GM12878 (cell line): ENCODE measurements around the gene CFAP299. TPM values are rescaled to one million over a fixed set of nuclear protein-coding genes. Genes with fewer than 3 reads are reported as not detected.

Experiments used
- ATAC-seq: fragments of 200-7000 bp; cut with Tn5 transposase; 3 replicates; pipeline ENCODE4 v1.9.1; 2020; ENCODE audit warnings: mild to moderate bottlenecking, moderate library complexity
- BruUV-seq: library from RNA; stranded (reverse); fragments of 400-500 nt; replicated peaks from 2 replicates; lab custom pipeline; 2021; lab: Mats Ljungman, UMichigan
- CTCF ChIA-PET: fragments of 300-600 bp; sonication (Branson Sonifier 250); formaldehyde crosslinking; extraction: SDS; loops from one replicate; lab custom pipeline; 2021; ENCODE audit warnings: inconsistent platforms; lab: Yijun Ruan, JAX
- POLR2A ChIA-PET: fragments of 350-600 bp; formaldehyde crosslinking; extraction: SDS; loops from one replicate; lab custom pipeline; 2021; ENCODE audit warnings: inconsistent platforms; lab: Charles Lee
- RAD21 ChIA-PET: fragments of 300-600 bp; sonication (Branson Sonifier 250); formaldehyde crosslinking; loops from one replicate; lab custom pipeline; 2023; ENCODE audit warnings: antibody characterized with exemption; ENCODE audit not compliant: unreplicated experiment; lab: Charles Lee
- SMC1A ChIA-PET: fragments of 300-600 bp; sonication (Branson Sonifier 250); formaldehyde crosslinking; loops from one replicate; lab custom pipeline; 2023; ENCODE audit not compliant: unreplicated experiment, uncharacterized antibody; lab: Charles Lee
- DNase-seq: peaks from one replicate; pipeline ENCODE4 v3.0.0-alpha.2; 2011; ENCODE audit warnings: low read depth, low spot score
- FAIRE-seq: peaks from 3 replicates; lab custom pipeline; 2011; peaks lifted over from hg19 to GRCh38; lab: Jason Lieb, UNC
- H2AFZ ChIP-seq: 2 replicates; pipeline ENCODE4 v1.6.0; 2011; ENCODE audit warnings: low read depth, low read length, control low read depth; ENCODE audit not compliant: control insufficient read depth
- H3K27ac ChIP-seq: 2 replicates; pipeline ENCODE4 v1.5.1; 2011; ENCODE audit warnings: control low read depth; ENCODE audit not compliant: control insufficient read depth, insufficient read depth
- H3K27me3 ChIP-seq, 2 experiments: replicated peaks in 1 of 2; 2 replicates each; pipeline versions ENCODE4 v1.6.0 to v1.6.1; 2011; ENCODE audit warnings: low read length in 1 of 2; ENCODE audit not compliant: control insufficient read depth in 2 of 2, insufficient read depth in 2 of 2
- H3K36me3 ChIP-seq, 2 experiments: 2 replicates each; pipeline ENCODE4 v1.5.1; 2011; ENCODE audit warnings: low read length in 1 of 2; ENCODE audit not compliant: control insufficient read depth in 2 of 2, insufficient read depth in 2 of 2
- H3K4me1 ChIP-seq: 2 replicates; pipeline ENCODE4 v1.6.1; 2011; ENCODE audit warnings: mild to moderate bottlenecking, low read length, moderate library complexity, mixed read lengths; ENCODE audit not compliant: control insufficient read depth, insufficient read depth
- H3K4me2 ChIP-seq: 2 replicates; pipeline ENCODE4 v1.6.0; 2011; ENCODE audit warnings: control low read depth; ENCODE audit not compliant: control insufficient read depth, insufficient read depth
- H3K4me3 ChIP-seq: fragments of 200-600 bp; sonication (generic); 2 replicates; pipeline ENCODE4 v1.5.1; 2016
- H3K79me2 ChIP-seq: 2 replicates; pipeline ENCODE4 v1.6.0; 2011; ENCODE audit warnings: low read length; ENCODE audit not compliant: control insufficient read depth, insufficient read depth
- H3K9ac ChIP-seq: 2 replicates; pipeline ENCODE4 v1.8.0; 2011; ENCODE audit warnings: low read length, control low read depth, mixed read lengths; ENCODE audit not compliant: control insufficient read depth, insufficient read depth
- H3K9me3 ChIP-seq: replicated peaks from 3 replicates; pipeline ENCODE4 v1.5.1; 2011; ENCODE audit warnings: mild to moderate bottlenecking, low read length; ENCODE audit not compliant: control insufficient read depth, insufficient read depth
- H4K20me1 ChIP-seq: 2 replicates; pipeline ENCODE4 v1.6.0; 2011; ENCODE audit not compliant: control insufficient read depth, insufficient read depth
- BMI1 ChIP-seq: fragments of 450-650 bp; IDR thresholded peaks from 2 replicates; pipeline ENCODE4 v1.6.1; 2016; ENCODE audit warnings: mild to moderate bottlenecking, moderate library complexity, borderline replicate concordance
- EED ChIP-seq: sonication (generic); IDR thresholded peaks from 2 replicates; pipeline ENCODE4 v1.6.1; 2016; ENCODE audit warnings: antibody characterized with exemption, low read depth
- IKZF1 ChIP-seq: fragments of 450-650 bp; conservative IDR thresholded peaks from 2 replicates; pipeline ENCODE4 v1.6.1; 2017; ENCODE audit warnings: antibody characterized with exemption, mild to moderate bottlenecking
- IKZF2 ChIP-seq, 2 experiments: fragments of 450-650 bp; IDR thresholded peaks; 2 replicates each; pipeline ENCODE4 v1.6.1; 2017; ENCODE audit warnings: mild to moderate bottlenecking in 2 of 2, moderate library complexity in 2 of 2
- IRF4 ChIP-seq: IDR thresholded peaks from 2 replicates; pipeline ENCODE4 v1.6.1; 2011; ENCODE audit warnings: low read depth, low read length
- JUND ChIP-seq: IDR thresholded peaks from 2 replicates; pipeline ENCODE4 v1.6.1; 2012; ENCODE audit warnings: low read depth, mild to moderate bottlenecking, low read length, improper control_type of control experiment, moderate library complexity
- KDM1A ChIP-seq: fragments of 200-600 bp; sonication (generic); IDR thresholded peaks from 2 replicates; pipeline ENCODE4 v1.6.1; 2016; ENCODE audit warnings: borderline replicate concordance
- MEF2A ChIP-seq: IDR thresholded peaks from 2 replicates; pipeline ENCODE4 v1.6.1; 2011; ENCODE audit warnings: low read depth, mild to moderate bottlenecking, low read length, moderate library complexity; ENCODE audit not compliant: insufficient read depth
- MTA2 ChIP-seq: fragments of 450-650 bp; IDR thresholded peaks from 2 replicates; pipeline ENCODE4 v1.6.1; 2016; ENCODE audit warnings: low read depth, mild to moderate bottlenecking, moderate library complexity
- NR2F1 ChIP-seq: fragments of 450-650 bp; conservative IDR thresholded peaks from 2 replicates; pipeline ENCODE4 v1.6.1; 2017; ENCODE audit warnings: mild to moderate bottlenecking
- POLR2A ChIP-seq: IDR thresholded peaks from 2 replicates; pipeline ENCODE4 v1.6.1; 2011; ENCODE audit warnings: low read depth, mild to moderate bottlenecking, low read length
- SIX5 ChIP-seq: IDR thresholded peaks from 2 replicates; pipeline ENCODE4 v1.6.1; 2011; ENCODE audit warnings: mild to moderate bottlenecking, low read depth, low read length, moderate library complexity; ENCODE audit not compliant: severe bottlenecking
- SPI1 ChIP-seq: IDR thresholded peaks from 2 replicates; pipeline ENCODE4 v1.6.1; 2011; ENCODE audit warnings: low read depth, mild to moderate bottlenecking, low read length, moderate library complexity, borderline replicate concordance; ENCODE audit not compliant: insufficient read depth
- SREBF1 ChIP-seq: IDR thresholded peaks from 2 replicates; pipeline ENCODE4 v1.6.1; 2012; ENCODE audit warnings: mild to moderate bottlenecking, low read length
- TCF12 ChIP-seq: IDR thresholded peaks from 2 replicates; pipeline ENCODE4 v1.6.1; 2011; ENCODE audit warnings: low read depth, mild to moderate bottlenecking, low read length
- TCF7 ChIP-seq: IDR thresholded peaks from 2 replicates; pipeline ENCODE4 v1.6.1; 2014; ENCODE audit warnings: antibody characterized with exemption, borderline replicate concordance
- YY1 ChIP-seq: IDR thresholded peaks from 2 replicates; pipeline ENCODE4 v1.6.1; 2011; ENCODE audit warnings: low read depth, mild to moderate bottlenecking, low read length
- WGBS: methylation state at CpG from one replicate; pipeline ENCODE4 v1.1.6; 2016; ENCODE audit warnings: low lambda C conversion rate; ENCODE audit not compliant: insufficient replicate concordance, insufficient coverage; ENCODE audit errors: missing lambda C conversion rate; 5-methylcytosine and 5-hydroxymethylcytosine counted together
- in situ Hi-C: fragments of 300-500 bp; cut with MboI; formaldehyde crosslinking; loops from 9 replicates; pipeline ENCODE4 v1.14.3; 2018; ENCODE audit warnings: mixed read lengths
- intact Hi-C: fragments of 100-400 bp; cut with micrococcal nuclease; formaldehyde crosslinking; loops from one replicate; pipeline ENCODE4 v1.14.2; 2022; ENCODE audit not compliant: unreplicated experiment
- polyA plus RNA-seq, 11 experiments: library from polyadenylated mRNA; depleted of rRNA in 4 of 11; unstranded in 6 of 11; stranded (reverse) in 5 of 11; fragments of >200 nt; fragmentation: Nextera tagmentation in 4 of 11; fragmentation: Illumina TruSeq in 1 of 11; extraction: Ambion mirVana in 4 of 11; extraction: Trizol in 1 of 11; gene quantifications; 1 replicate in 1 of 11; 2 replicates in 10 of 11; pipeline versions ENCODE4 v1.2.1 to v1.2.3, GENCODE V29; 2011 to 2016; ENCODE audit warnings: inconsistent platforms in 2 of 11, missing spikeins in 2 of 11, low read depth in 1 of 11
- total RNA-seq, 4 experiments: library from RNA; depleted of rRNA in 3 of 4; stranded (reverse); fragments of >200 nt in 3 of 4; fragmentation: Illumina TruSeq in 1 of 4; extraction: Trizol in 1 of 4; gene quantifications; 2 replicates each; pipeline versions ENCODE4 v1.2.1 to v1.2.3, GENCODE V29; 2013 to 2021
- TF ChIP-seq, protein P1 (sequence below): fragments of 450-650 bp; IDR thresholded peaks from 2 replicates; pipeline ENCODE4 v1.6.1; 2017; ENCODE audit warnings: mild to moderate bottlenecking, low read depth, inconsistent platforms; ENCODE audit not compliant: poor library complexity, severe bottlenecking

CFAP299 gene
- total and polyA plus RNA-seq, 10 of the 15 experiments (the other 5 are each of a cell fraction or from before 2014, with no cell fraction given) = 0.06 to 0.34 TPM; not detected in 8

DNA sequence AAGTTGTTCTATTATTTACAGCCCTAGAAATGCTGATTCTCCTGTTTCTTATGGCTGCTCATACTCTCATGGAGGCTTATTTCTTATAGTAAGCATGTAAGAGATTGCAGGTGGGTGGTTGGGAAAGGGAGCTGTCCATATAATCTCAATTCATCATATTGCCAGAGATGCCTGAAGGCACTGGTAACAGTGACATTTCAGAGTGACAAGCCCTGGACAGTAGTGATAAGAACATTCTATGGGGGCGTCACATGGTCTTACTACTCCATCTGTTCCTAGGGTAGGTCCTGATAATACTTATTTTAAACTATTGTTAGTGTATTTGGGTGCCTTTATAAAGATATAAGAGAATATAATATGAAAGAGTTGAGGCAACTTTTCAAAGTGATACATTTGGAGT, 171.5 kb downstream of the CFAP299 start:
- intact Hi-C loops = no loop called here
- SMC1A ChIA-PET = interaction anchor here (0.8 to 1.4 kb wide), 4 partner anchors 13 to 106 kb away, joined by 3 to 5 read pairs (median 3); no protein-coding TSS in a partner anchor
- Histone ChIP-seq H3K4me1 (no peaks in the 10 kb centered on the region), H3K4me3 (no peak overlapping the region), H3K4me2 (no peak overlapping the region), H3K9ac (no peak overlapping the region), H4K20me1 (no peaks in the 10 kb centered on the region), H2AFZ (no peak overlapping the region), H3K9me3 (no peaks in the 10 kb centered on the region; the same call in 2 of the 3 replicates), H3K79me2 (no peaks in the 10 kb centered on the region), H3K27me3 (no peaks in the 10 kb centered on the region), H3K27ac (no peak overlapping the region), H3K36me3 (no peaks in the 10 kb centered on the region)
- 0% methylated on average over 1 of the region's 1 CpG for WGBS
- ATAC-seq (peak; percentile 14; the same call in 2 of the 3 replicates), FAIRE-seq (no peak), DNase-seq (no peak)
- TF ChIP-seq POLR2A = no peak
- TF ChIP-seq TCF7 = no peak
- no peak for TF ChIP-seq NR2F1
- no peak for TF ChIP-seq SIX5
- TF ChIP-seq SREBF1 = no peak
- no peak for TF ChIP-seq MEF2A
- no peak for TF ChIP-seq KDM1A
- no peak for TF ChIP-seq YY1
- POLR2A ChIA-PET = interaction anchor here (0.5 to 1.0 kb wide), 2 partner anchors 25 to 253 kb away, joined by 3 read pairs; no protein-coding TSS in a partner anchor
- CTCF ChIA-PET = interaction anchor here (0.9 to 1.8 kb wide), 2 partner anchors 20 to 483 kb away, joined by 3 to 5 read pairs; no protein-coding TSS in a partner anchor
- in situ Hi-C loops = no loop called here
- RAD21 ChIA-PET = interaction anchor here (0.6 to 1.0 kb wide), 3 partner anchors 13 to 545 kb away, joined by 3 to 5 read pairs (median 3); no protein-coding TSS in a partner anchor
- BruUV-seq = no TSS peak

DNA sequence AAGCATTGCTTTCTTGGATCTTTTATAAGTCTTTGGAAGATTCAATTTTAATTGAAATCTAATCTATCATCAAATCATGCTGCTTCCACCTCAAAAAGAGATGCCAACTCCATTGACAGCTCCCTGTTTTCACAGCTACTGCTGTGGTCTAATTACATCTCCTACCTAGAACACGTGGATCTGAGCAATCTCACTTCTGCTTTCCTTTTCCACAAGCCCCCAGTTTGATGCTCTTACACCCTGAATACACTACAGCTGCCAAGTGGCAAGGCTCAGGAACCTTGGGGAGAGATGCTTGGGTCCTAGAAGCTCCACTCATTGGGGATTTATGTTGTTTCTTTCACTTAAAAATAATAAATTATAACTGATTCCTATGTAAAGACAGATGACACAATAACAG, 172.0 kb downstream of the CFAP299 start:
- ATAC-seq = peak; percentile 96
- Histone ChIP-seq H3K9me3 (no peaks in the 10 kb centered on the region; the same call in 2 of the 3 replicates), H2AFZ (no peak overlapping the region), H3K36me3 (no peaks in the 10 kb centered on the region), H3K27me3 (no peaks in the 10 kb centered on the region), H3K4me1 (no peaks in the 10 kb centered on the region), H3K9ac (no peak overlapping the region), H3K4me3 (no peak overlapping the region), H4K20me1 (no peaks in the 10 kb centered on the region), H3K4me2 (no peak overlapping the region), H3K27ac (no peak overlapping the region), H3K79me2 (no peaks in the 10 kb centered on the region)
- TF ChIP-seq IRF4 = no peak
- peak in 1 of 2 experiments; percentile 40; a peak in 2 of 4 replicates for TF ChIP-seq IKZF2 (IDR thresholded peaks at IDR 0.05)
- no peak for TF ChIP-seq JUND
- TF ChIP-seq TCF12 = no peak
- TF ChIP-seq EED = 0 out of 2 replicates have a peak, but pooled peaks have one; percentile 19
- no peak for TF ChIP-seq SIX5
- no peak for TF ChIP-seq KDM1A
- peak; percentile 89 for TF ChIP-seq SPI1
- peak; percentile 46 for TF ChIP-seq IKZF1
- TF ChIP-seq MTA2 = peak; percentile 47; the same call in 1 of the 2 replicates
- TF ChIP-seq, protein P1, sequence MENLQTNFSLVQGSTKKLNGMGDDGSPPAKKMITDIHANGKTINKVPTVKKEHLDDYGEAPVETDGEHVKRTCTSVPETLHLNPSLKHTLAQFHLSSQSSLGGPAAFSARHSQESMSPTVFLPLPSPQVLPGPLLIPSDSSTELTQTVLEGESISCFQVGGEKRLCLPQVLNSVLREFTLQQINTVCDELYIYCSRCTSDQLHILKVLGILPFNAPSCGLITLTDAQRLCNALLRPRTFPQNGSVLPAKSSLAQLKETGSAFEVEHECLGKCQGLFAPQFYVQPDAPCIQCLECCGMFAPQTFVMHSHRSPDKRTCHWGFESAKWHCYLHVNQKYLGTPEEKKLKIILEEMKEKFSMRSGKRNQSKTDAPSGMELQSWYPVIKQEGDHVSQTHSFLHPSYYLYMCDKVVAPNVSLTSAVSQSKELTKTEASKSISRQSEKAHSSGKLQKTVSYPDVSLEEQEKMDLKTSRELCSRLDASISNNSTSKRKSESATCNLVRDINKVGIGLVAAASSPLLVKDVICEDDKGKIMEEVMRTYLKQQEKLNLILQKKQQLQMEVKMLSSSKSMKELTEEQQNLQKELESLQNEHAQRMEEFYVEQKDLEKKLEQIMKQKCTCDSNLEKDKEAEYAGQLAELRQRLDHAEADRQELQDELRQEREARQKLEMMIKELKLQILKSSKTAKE = no peak
- TF ChIP-seq BMI1 = no peak
- no peak for FAIRE-seq
- DNase-seq = peak; percentile 8
- intact Hi-C loops (no loop called here), in situ Hi-C loops (no loop called here)
- WGBS = 0% methylated on average over 1 of the region's 1 CpG
- ChIA-PET SMC1A (interaction anchor here (0.8 to 1.4 kb wide), 4 partner anchors 12 to 106 kb away, joined by 3 to 5 read pairs (median 3); no protein-coding TSS in a partner anchor), CTCF (interaction anchor here (0.9 to 1.8 kb wide), 2 partner anchors 20 to 483 kb away, joined by 3 to 5 read pairs; no protein-coding TSS in a partner anchor), POLR2A (interaction anchor here (1.0 kb wide), 1 partner anchor 25 kb away, joined by 3 read pairs; no protein-coding TSS in a partner anchor), RAD21 (interaction anchor here (0.9 to 1.0 kb wide), 2 partner anchors 13 to 544 kb away, joined by 3 to 5 read pairs; no protein-coding TSS in a partner anchor)
- BruUV-seq = no TSS peak
